HCT116 (cell line): Measurements from ENCODE around the gene TMEM201. TPM values are rescaled to one million over a fixed set of nuclear protein-coding genes. Genes with fewer than 3 reads are reported as not detected.

Experiments used
- ATAC-seq: fragments of 200-7000 bp; cut with Tn5 transposase; 2 replicates; pipeline ENCODE4 v1.9.1; 2020; ENCODE audit warnings: mild to moderate bottlenecking, moderate library complexity
- BruUV-seq: library from RNA; stranded (reverse); fragments of 400-500 nt; replicated peaks from 2 replicates; lab custom pipeline; 2021; lab: Mats Ljungman, UMichigan
- CTCF ChIA-PET: fragments of 300-600 bp; sonication (Branson Sonifier 250); formaldehyde crosslinking; loops from one replicate; lab custom pipeline; 2021; ENCODE audit warnings: antibody characterized with exemption; lab: Charles Lee
- POLR2A ChIA-PET: fragments of 300-600, 350-600 bp; sonication (Branson Sonifier 250); formaldehyde crosslinking; loops from one replicate; lab custom pipeline; 2021; ENCODE audit warnings: antibody characterized with exemption; lab: Charles Lee
- RAD21 ChIA-PET, 2 experiments: fragments of 300-600 bp; sonication (Branson Sonifier 250); formaldehyde crosslinking; loops; one replicate each; lab custom pipeline; 2023; ENCODE audit warnings: low total read pairs in 2 of 2; ENCODE audit not compliant: uncharacterized antibody in 2 of 2, unreplicated experiment in 2 of 2, low non-redundant PET in 1 of 2; lab: Charles Lee
- DNase-seq: peaks from one replicate; pipeline ENCODE4 v3.0.0-alpha.2; 2010; ENCODE audit warnings: low read depth, low spot score
- H2AFZ ChIP-seq: fragments of 200-600 bp; shearing (Covaris generic), sonication (generic); 2 replicates; pipeline ENCODE4 v1.6.1; 2017; ENCODE audit warnings: low read depth, mixed run types, mixed read lengths, antibody characterized with exemption, low read length; ENCODE audit not compliant: poor library complexity, severe bottlenecking
- H3K27ac ChIP-seq: 2 replicates; pipeline ENCODE4 v1.5.1; 2012; ENCODE audit warnings: low read depth, low read length
- H3K27me3 ChIP-seq: fragments of 200-600 bp; sonication (generic); 2 replicates; pipeline ENCODE4 v1.6.1; 2016; ENCODE audit warnings: mixed run types, low read length, mixed read lengths; ENCODE audit not compliant: insufficient read depth
- H3K36me3 ChIP-seq, 2 experiments: fragments of 200-500 bp in 1 of 2; fragments of 200-600 bp in 1 of 2; sonication (Bioruptor generic) in 1 of 2; sonication (generic) in 1 of 2; 2 replicates each; pipeline versions ENCODE4 v1.5.1 to v1.6.1; 2014 to 2016; ENCODE audit warnings: low read length in 2 of 2, inconsistent platforms in 1 of 2, mixed read lengths in 1 of 2, mixed run types in 1 of 2; ENCODE audit not compliant: insufficient read depth in 2 of 2, control insufficient read depth in 1 of 2
- H3K4me1 ChIP-seq, 2 experiments: fragments of 200-600 bp in 1 of 2; sonication (generic) in 1 of 2; 2 replicates each; pipeline versions ENCODE4 v1.5.1 to v1.6.1; 2012 to 2017; ENCODE audit warnings: low read length in 2 of 2, inconsistent platforms in 1 of 2, mild to moderate bottlenecking in 1 of 2, mixed read lengths in 1 of 2, mixed run types in 1 of 2, moderate library complexity in 1 of 2; ENCODE audit not compliant: insufficient read depth in 2 of 2, control insufficient read depth in 1 of 2
- H3K4me2 ChIP-seq: fragments of 200-600 bp; sonication (generic); 2 replicates; pipeline ENCODE4 v1.6.1; 2017; ENCODE audit warnings: mixed run types, low read length, mixed read lengths
- H3K4me3 ChIP-seq, 2 experiments: fragments of 200-600 bp in 1 of 2; sonication (generic) in 1 of 2; replicated peaks in 1 of 2; 2 replicates each; pipeline ENCODE4 v1.5.1; 2011 to 2016; ENCODE audit warnings: low read length in 2 of 2, control low read depth in 1 of 2, low read depth in 1 of 2, mild to moderate bottlenecking in 1 of 2, mixed read lengths in 1 of 2, mixed run types in 1 of 2
- H3K79me2 ChIP-seq: fragments of 200-600 bp; sonication (generic); 2 replicates; pipeline ENCODE4 v1.6.1; 2017; ENCODE audit warnings: mild to moderate bottlenecking, mixed run types, low read length, moderate library complexity, mixed read lengths; ENCODE audit not compliant: insufficient read depth
- H3K9ac ChIP-seq: fragments of 200-600 bp; sonication (generic); 2 replicates; pipeline ENCODE4 v1.6.1; 2016; ENCODE audit warnings: low read length, mixed read lengths
- H3K9me2 ChIP-seq: fragments of 200-600 bp; sonication (generic), shearing (Covaris generic); 2 replicates; pipeline ENCODE4 v1.6.1; 2017; ENCODE audit warnings: mixed run types, mild to moderate bottlenecking, moderate library complexity; ENCODE audit not compliant: insufficient read depth
- H3K9me3 ChIP-seq, 2 experiments: fragments of 200-500 bp in 1 of 2; fragments of 200-600 bp in 1 of 2; sonication (Bioruptor generic) in 1 of 2; sonication (generic) in 1 of 2; 2 replicates each; pipeline ENCODE4 v1.6.1; 2014 to 2017; ENCODE audit warnings: low read length in 2 of 2, mixed read lengths in 2 of 2, inconsistent platforms in 1 of 2, low read depth in 1 of 2, mild to moderate bottlenecking in 1 of 2, mixed run types in 1 of 2, moderate library complexity in 1 of 2; ENCODE audit not compliant: control insufficient read depth in 1 of 2, insufficient read depth in 1 of 2
- H4K20me1 ChIP-seq: fragments of 200-600 bp; sonication (generic), shearing (Covaris generic); 2 replicates; pipeline ENCODE4 v1.6.1; 2017; ENCODE audit warnings: mixed run types, mild to moderate bottlenecking, moderate library complexity; ENCODE audit not compliant: insufficient read depth
- ATF3 ChIP-seq: IDR thresholded peaks from 2 replicates; pipeline ENCODE4 v1.6.1; 2012
- CBX3 ChIP-seq: IDR thresholded peaks from 2 replicates; pipeline ENCODE4 v1.6.1; 2012; ENCODE audit warnings: low read depth
- CEBPB ChIP-seq: IDR thresholded peaks from 2 replicates; pipeline ENCODE4 v1.6.1; 2012; ENCODE audit warnings: low read depth
- ELF1 ChIP-seq: IDR thresholded peaks from 2 replicates; pipeline ENCODE4 v1.6.1; 2012; ENCODE audit warnings: low read depth, borderline replicate concordance
- EZH2 ChIP-seq: fragments of 200-600 bp; sonication (generic); IDR thresholded peaks from 2 replicates; pipeline ENCODE4 v1.6.1; 2017; ENCODE audit warnings: antibody characterized with exemption, mixed run types
- EZH2phosphoT487 ChIP-seq: fragments of 200-600 bp; IDR thresholded peaks from 2 replicates; pipeline ENCODE4 v1.6.1; 2018; ENCODE audit warnings: antibody characterized with exemption, borderline replicate concordance
- FOSL1 ChIP-seq: IDR thresholded peaks from 2 replicates; pipeline ENCODE4 v1.6.1; 2012; ENCODE audit warnings: low read depth
- ZFX ChIP-seq: fragments of 450-650 bp; IDR thresholded peaks from 2 replicates; pipeline ENCODE4 v1.6.1; 2017
- intact Hi-C: fragments of 100-400 bp; cut with micrococcal nuclease; formaldehyde crosslinking; loops from 2 replicates; pipeline ENCODE4 v1.10.0; 2022
- total RNA-seq: library from RNA; stranded (reverse); gene quantifications from one replicate; pipeline ENCODE4 v1.2.1, GENCODE V29; 2021; ENCODE audit not compliant: unreplicated experiment

TMEM201 gene
- total RNA-seq, 1 experiment from 2014 or later, result 27.6 TPM

GRCh38 chr1:9639227-9639626, 50.5 kb downstream of the TMEM201 start:
- H3K9me2 ChIP-seq, result no peaks in the 10 kb centered on the region
- H3K79me2 ChIP-seq, result no peaks in the 10 kb centered on the region
- ATAC-seq (no peak), DNase-seq (no peak)
- BruUV-seq, result no TSS peak
- H3K4me1 ChIP-seq, result no peaks in the 10 kb centered on the region
- H3K27me3 ChIP-seq, result no peaks in the 10 kb centered on the region
- CTCF ChIA-PET, result interaction anchor here (0.7 kb wide), 1 partner anchor 226 kb away, joined by 3 read pairs; no protein-coding TSS in a partner anchor
- no peak overlapping the region for H2AFZ ChIP-seq
- no peaks in the 10 kb centered on the region for H3K36me3 ChIP-seq
- intact Hi-C loops, result no loop called here
- POLR2A ChIA-PET, result no interaction called here
- RAD21 ChIA-PET, result no interaction called here
- H3K4me3 ChIP-seq, result no peak overlapping the region
- no peak overlapping the region for H3K9ac ChIP-seq
- no peak for TF ChIP-seq ATF3
- TF ChIP-seq CEBPB, result no peak
- no peak for TF ChIP-seq EZH2
- no peak for TF ChIP-seq CBX3
- H3K4me2 ChIP-seq, result no peak overlapping the region
- no peak overlapping the region for H3K27ac ChIP-seq
- no peaks in the 10 kb centered on the region for H4K20me1 ChIP-seq
- H3K9me3 ChIP-seq, result no peaks in the 10 kb centered on the region

DNA sequence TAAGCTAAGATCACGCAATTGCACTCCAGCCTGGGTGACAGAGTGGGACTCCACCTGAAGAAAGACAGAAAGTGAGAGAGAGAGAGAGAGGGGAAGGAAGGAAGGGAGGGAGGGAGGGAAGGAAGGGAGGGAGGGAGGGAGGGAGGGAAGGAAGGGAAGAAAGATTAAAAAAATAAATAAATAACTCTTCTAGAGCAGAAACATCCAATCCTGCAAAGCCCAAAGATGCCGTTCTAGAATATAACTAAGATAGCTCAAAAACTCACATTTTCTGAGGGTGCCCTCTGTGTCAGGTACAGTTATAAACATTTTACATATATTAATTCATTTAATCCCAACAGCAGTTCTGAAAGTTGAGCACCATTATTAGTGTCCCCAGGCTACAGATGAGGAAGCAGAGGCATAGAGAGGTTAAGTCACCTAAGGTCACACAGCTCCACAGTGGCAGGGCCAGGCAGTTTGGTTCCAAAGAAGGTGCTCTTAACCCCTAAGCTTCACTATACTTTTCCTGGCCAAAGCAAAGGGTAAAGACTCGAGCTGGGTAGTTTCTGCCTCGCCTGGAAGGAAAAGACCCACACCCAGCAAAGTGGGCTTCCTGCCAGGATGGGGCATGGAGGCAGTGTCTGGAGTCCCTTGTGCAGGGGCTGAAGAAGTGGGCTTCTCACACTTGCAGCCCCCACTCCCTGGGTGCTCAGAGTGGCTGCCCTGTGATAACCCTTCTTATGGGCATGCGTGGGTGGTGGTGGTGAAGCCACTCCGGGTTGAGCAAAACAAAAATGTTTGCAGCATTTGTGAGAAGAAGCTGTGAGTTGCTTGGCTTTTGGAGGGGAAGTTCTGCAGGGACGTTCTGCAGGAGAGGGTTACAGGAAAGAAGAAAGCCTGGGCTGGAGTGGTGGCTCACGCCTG, 54.9 kb downstream of the TMEM201 start:
- intact Hi-C loops, result no loop called here
- no TSS peak for BruUV-seq

More for the DNA sequence above, 54.9 kb downstream of the TMEM201 start:
- no peak overlapping the region for H3K9ac ChIP-seq
- RAD21 ChIA-PET, result no interaction called here
- H3K79me2 ChIP-seq, result no peaks in the 10 kb centered on the region
- H3K9me2 ChIP-seq, result no peaks in the 10 kb centered on the region
- ATAC-seq (no peak), DNase-seq (no peak)
- POLR2A ChIA-PET, result no interaction called here
- no peak overlapping the region for H2AFZ ChIP-seq
- H3K4me1 ChIP-seq, result peaks cover 3 to 7% of the 10 kb centered on the region in 2 experiments; a peak in 3 of 4 replicates
- CTCF ChIA-PET, result no interaction called here
- H3K4me3 ChIP-seq, result no peak overlapping the region
- H3K9me3 ChIP-seq, result no peaks in the 10 kb centered on the region
- H3K36me3 ChIP-seq, result no peaks in the 10 kb centered on the region
- no peaks in the 10 kb centered on the region for H3K27me3 ChIP-seq
- no peak overlapping the region for H3K27ac ChIP-seq
- no peak overlapping the region for H3K4me2 ChIP-seq
- H4K20me1 ChIP-seq, result no peaks in the 10 kb centered on the region
- no peak for TF ChIP-seq CBX3
- no peak for TF ChIP-seq ZFX
- no peak for TF ChIP-seq ELF1
- no peak for TF ChIP-seq EZH2phosphoT487
- no peak for TF ChIP-seq FOSL1
